ENCODE measurements around the gene GSTM4.

DNA sequence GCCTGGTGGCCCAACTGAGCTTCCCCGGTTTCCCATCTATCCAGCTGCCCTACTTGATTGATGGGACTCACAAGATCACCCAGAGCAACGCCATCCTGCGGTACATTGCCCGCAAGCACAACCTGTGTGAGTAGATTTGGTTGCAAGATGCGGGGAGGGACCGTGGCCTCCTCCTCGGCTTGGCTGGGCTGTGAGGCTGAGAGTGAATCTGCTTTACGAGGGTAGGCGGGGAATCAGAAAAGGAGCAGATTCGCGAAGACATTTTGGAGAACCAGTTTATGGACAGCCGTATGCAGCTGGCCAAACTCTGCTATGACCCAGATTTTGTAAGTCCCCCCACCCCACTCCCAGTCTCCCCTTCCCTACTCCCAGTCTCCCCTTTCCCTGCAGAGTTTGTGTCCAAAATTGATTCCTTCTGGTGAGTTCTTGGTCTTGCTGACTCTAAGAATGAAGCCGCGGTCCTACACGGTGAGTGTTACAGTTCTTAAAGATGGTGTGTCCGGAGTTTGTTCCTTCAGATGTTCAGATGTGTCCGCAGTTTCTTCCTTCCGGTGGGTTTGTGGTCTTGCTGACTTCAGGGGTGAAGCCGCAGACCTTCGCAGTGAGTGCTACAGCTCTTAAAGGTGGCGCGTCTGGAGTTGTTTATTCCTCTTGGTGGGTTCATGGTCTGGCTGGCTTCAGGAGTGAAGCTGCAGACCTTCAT lies 13.5 kb downstream of the GSTM4 start:
- TF ChIP-seq, protein P1, sequence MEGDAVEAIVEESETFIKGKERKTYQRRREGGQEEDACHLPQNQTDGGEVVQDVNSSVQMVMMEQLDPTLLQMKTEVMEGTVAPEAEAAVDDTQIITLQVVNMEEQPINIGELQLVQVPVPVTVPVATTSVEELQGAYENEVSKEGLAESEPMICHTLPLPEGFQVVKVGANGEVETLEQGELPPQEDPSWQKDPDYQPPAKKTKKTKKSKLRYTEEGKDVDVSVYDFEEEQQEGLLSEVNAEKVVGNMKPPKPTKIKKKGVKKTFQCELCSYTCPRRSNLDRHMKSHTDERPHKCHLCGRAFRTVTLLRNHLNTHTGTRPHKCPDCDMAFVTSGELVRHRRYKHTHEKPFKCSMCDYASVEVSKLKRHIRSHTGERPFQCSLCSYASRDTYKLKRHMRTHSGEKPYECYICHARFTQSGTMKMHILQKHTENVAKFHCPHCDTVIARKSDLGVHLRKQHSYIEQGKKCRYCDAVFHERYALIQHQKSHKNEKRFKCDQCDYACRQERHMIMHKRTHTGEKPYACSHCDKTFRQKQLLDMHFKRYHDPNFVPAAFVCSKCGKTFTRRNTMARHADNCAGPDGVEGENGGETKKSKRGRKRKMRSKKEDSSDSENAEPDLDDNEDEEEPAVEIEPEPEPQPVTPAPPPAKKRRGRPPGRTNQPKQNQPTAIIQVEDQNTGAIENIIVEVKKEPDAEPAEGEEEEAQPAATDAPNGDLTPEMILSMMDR (IDR thresholded peaks at IDR 0.05; ENCODE audit: low read length), result no peak
- no peak for TF ChIP-seq EZH2 (IDR thresholded peaks at IDR 0.05; ENCODE audit: borderline replicate concordance, low read length)
